HepG2 (cell line): ENCODE data around the gene MRPL38. TPM values are rescaled to one million over a fixed set of nuclear protein-coding genes. Genes with fewer than 3 reads are reported as not detected.

Source experiments
- ASH2L ChIP-seq: fragments of 300-600, 200-600 bp; sonication (generic); IDR thresholded peaks from 2 replicates; pipeline ENCODE4 v1.7.0; 2017; ENCODE audit warnings: low read depth, mild to moderate bottlenecking, moderate library complexity, mixed read lengths, low read length; ENCODE audit not compliant: insufficient read length
- BHLHE40 ChIP-seq: IDR thresholded peaks from 2 replicates; pipeline ENCODE4 v1.6.1; 2011; ENCODE audit warnings: low read length, improper control_type of control experiment
- CEBPG ChIP-seq: IDR thresholded peaks from 2 replicates; pipeline ENCODE4 v1.6.1; 2016
- DNMT1 ChIP-seq: sonication (generic); formaldehyde crosslinking; IDR thresholded peaks from 2 replicates; pipeline ENCODE4 v1.5.1; 2020; ENCODE audit warnings: mild to moderate bottlenecking, missing genetic modification reagents
- GZF1 ChIP-seq: sonication (generic); formaldehyde crosslinking; IDR thresholded peaks from 2 replicates; pipeline ENCODE4 v1.5.1; 2020; ENCODE audit warnings: mild to moderate bottlenecking, missing genetic modification reagents
- HDAC2 ChIP-seq: sonication (generic); formaldehyde crosslinking; IDR thresholded peaks from 2 replicates; pipeline ENCODE4 v1.4.0; 2020; ENCODE audit warnings: missing genetic modification reagents
- HOXD1 ChIP-seq: sonication (generic); formaldehyde crosslinking; IDR thresholded peaks from 2 replicates; pipeline ENCODE4 v1.5.0; 2020; ENCODE audit warnings: missing genetic modification reagents
- MBD4 ChIP-seq: IDR thresholded peaks from 2 replicates; pipeline ENCODE4 v1.6.1; 2012; ENCODE audit warnings: low read length, inconsistent platforms, borderline replicate concordance
- MYC ChIP-seq: sonication (generic); formaldehyde crosslinking; IDR thresholded peaks from 2 replicates; pipeline ENCODE4 v1.9.0; 2021; ENCODE audit warnings: missing genetic modification reagents, borderline replicate concordance
- NFATC3 ChIP-seq: sonication (generic); formaldehyde crosslinking; IDR thresholded peaks from 2 replicates; pipeline ENCODE4 v1.5.1; 2020; ENCODE audit warnings: mild to moderate bottlenecking, missing genetic modification reagents
- PHF5A ChIP-seq: IDR thresholded peaks from one replicate; pipeline ENCODE4 v1.6.1; 2018; ENCODE audit warnings: low read depth, missing genetic modification reagents; ENCODE audit not compliant: unreplicated experiment
- SNAI1 ChIP-seq: sonication (generic); formaldehyde crosslinking; IDR thresholded peaks from 2 replicates; pipeline ENCODE4 v1.5.0; 2020; ENCODE audit warnings: mild to moderate bottlenecking, missing genetic modification reagents, borderline replicate concordance
- TBX2 ChIP-seq: sonication (generic); formaldehyde crosslinking; IDR thresholded peaks from 2 replicates; pipeline ENCODE4 v1.5.0; 2020; ENCODE audit warnings: missing genetic modification reagents, mild to moderate bottlenecking, borderline replicate concordance
- TGIF2 ChIP-seq: IDR thresholded peaks from 2 replicates; pipeline ENCODE4 v1.6.1; 2016; ENCODE audit warnings: control low read depth, missing compliant biosample characterization
- ZNF446 ChIP-seq: sonication (generic); formaldehyde crosslinking; IDR thresholded peaks from 2 replicates; pipeline ENCODE4 v1.5.0; 2020; ENCODE audit warnings: mild to moderate bottlenecking, missing genetic modification reagents
- ZNF501 ChIP-seq: sonication (generic); formaldehyde crosslinking; IDR thresholded peaks from 2 replicates; pipeline ENCODE4 v1.5.1; 2020; ENCODE audit warnings: mild to moderate bottlenecking, moderate library complexity, missing genetic modification reagents
- ZNF614 ChIP-seq: IDR thresholded peaks from 2 replicates; pipeline ENCODE4 v1.6.1; 2018; ENCODE audit warnings: missing biosample characterization, missing genetic modification reagents, inconsistent platforms, borderline replicate concordance
- ZNF709 ChIP-seq: sonication (generic); formaldehyde crosslinking; IDR thresholded peaks from 2 replicates; pipeline ENCODE4 v1.5.0; 2020; ENCODE audit warnings: mild to moderate bottlenecking, missing genetic modification reagents
- ZNF75D ChIP-seq: sonication (generic); formaldehyde crosslinking; IDR thresholded peaks from 2 replicates; pipeline ENCODE4 v1.8.1; 2023; ENCODE audit warnings: missing genetic modification reagents, mild to moderate bottlenecking, borderline replicate concordance
- ZSCAN12 ChIP-seq: sonication (generic); formaldehyde crosslinking; IDR thresholded peaks from 2 replicates; pipeline ENCODE4 v1.9.0; 2021; ENCODE audit warnings: mild to moderate bottlenecking, missing genetic modification reagents
- polyA plus RNA-seq, 8 experiments: library from polyadenylated mRNA; depleted of rRNA in 3 of 8; stranded (reverse) in 7 of 8; unstranded in 1 of 8; fragments of >200 nt; fragmentation: Illumina TruSeq in 4 of 8; extraction: Trizol in 4 of 8; gene quantifications; 2 replicates each; pipeline versions ENCODE4 v1.2.1 to v1.2.3, GENCODE V29; 2011 to 2016; ENCODE audit warnings: low read depth in 4 of 8, missing spikeins in 1 of 8, mixed read lengths in 1 of 8; ENCODE audit not compliant: insufficient read depth in 1 of 8
- total RNA-seq, 5 experiments: library from RNA; depleted of rRNA; stranded (reverse); fragments of >200 nt; fragmentation: Illumina TruSeq; extraction: Trizol; gene quantifications; 2 replicates each; pipeline ENCODE4 v1.2.3, GENCODE V29; 2016; ENCODE audit warnings: low read depth in 1 of 5
- TF ChIP-seq, protein P1 (sequence below): sonication (generic); formaldehyde crosslinking; IDR thresholded peaks from 2 replicates; pipeline ENCODE4 v1.5.0; 2020; ENCODE audit warnings: mild to moderate bottlenecking, missing genetic modification reagents
- TF ChIP-seq, protein P2 (sequence below): sonication (generic); formaldehyde crosslinking; IDR thresholded peaks from 2 replicates; pipeline ENCODE4 v1.8.1; 2023; ENCODE audit warnings: mild to moderate bottlenecking, moderate library complexity, missing genetic modification reagents
- TF ChIP-seq, protein P3 (sequence below): sonication (generic); formaldehyde crosslinking; IDR thresholded peaks from 2 replicates; pipeline ENCODE4 v1.5.1; 2020; ENCODE audit warnings: missing genetic modification reagents, mild to moderate bottlenecking, borderline replicate concordance
- TF ChIP-seq, protein P4 (sequence below): sonication (generic); formaldehyde crosslinking; IDR thresholded peaks from 2 replicates; pipeline ENCODE4 v1.9.0; 2022; ENCODE audit warnings: missing genetic modification reagents, mild to moderate bottlenecking, borderline replicate concordance

MRPL38 gene
- total and polyA plus RNA-seq, 2 of the 13 experiments (the other 11 are each of a cell fraction or from before 2014, with no cell fraction given) = 83.7 to 125 TPM

- TF ChIP-seq HDAC2 (CRISPR knock-in tag) (peak; percentile 21), DNMT1 (CRISPR knock-in tag) (no peak), GZF1 (CRISPR knock-in tag) (0 out of 2 replicates have a peak, but pooled peaks have one; percentile 49), ZSCAN12 (no peak), TGIF2 (no peak), MBD4 (no peak), ZNF709 (CRISPR knock-in tag) (no peak), MYC (no peak), NFATC3 (CRISPR knock-in tag) (0 out of 2 replicates have a peak, but pooled peaks have one; percentile 67), ZNF446 (peak; percentile 61; the same call in 1 of the 2 replicates), SNAI1 (CRISPR knock-in tag) (no peak), CEBPG (CRISPR knock-in tag) (no peak), TBX2 (CRISPR knock-in tag) (no peak; the same call in 1 of the 2 replicates), ZNF75D (CRISPR knock-in tag) (no peak), ZNF501 (CRISPR knock-in tag) (peak; percentile 14; the same call in 1 of the 2 replicates), ZNF614 (CRISPR knock-in tag) (no peak), PHF5A (CRISPR knock-in tag) (no peak), ASH2L (no peak), HOXD1 (CRISPR knock-in tag) (peak; percentile 14; the same call in 1 of the 2 replicates), BHLHE40 (no peak)
- TF ChIP-seq, protein P1, sequence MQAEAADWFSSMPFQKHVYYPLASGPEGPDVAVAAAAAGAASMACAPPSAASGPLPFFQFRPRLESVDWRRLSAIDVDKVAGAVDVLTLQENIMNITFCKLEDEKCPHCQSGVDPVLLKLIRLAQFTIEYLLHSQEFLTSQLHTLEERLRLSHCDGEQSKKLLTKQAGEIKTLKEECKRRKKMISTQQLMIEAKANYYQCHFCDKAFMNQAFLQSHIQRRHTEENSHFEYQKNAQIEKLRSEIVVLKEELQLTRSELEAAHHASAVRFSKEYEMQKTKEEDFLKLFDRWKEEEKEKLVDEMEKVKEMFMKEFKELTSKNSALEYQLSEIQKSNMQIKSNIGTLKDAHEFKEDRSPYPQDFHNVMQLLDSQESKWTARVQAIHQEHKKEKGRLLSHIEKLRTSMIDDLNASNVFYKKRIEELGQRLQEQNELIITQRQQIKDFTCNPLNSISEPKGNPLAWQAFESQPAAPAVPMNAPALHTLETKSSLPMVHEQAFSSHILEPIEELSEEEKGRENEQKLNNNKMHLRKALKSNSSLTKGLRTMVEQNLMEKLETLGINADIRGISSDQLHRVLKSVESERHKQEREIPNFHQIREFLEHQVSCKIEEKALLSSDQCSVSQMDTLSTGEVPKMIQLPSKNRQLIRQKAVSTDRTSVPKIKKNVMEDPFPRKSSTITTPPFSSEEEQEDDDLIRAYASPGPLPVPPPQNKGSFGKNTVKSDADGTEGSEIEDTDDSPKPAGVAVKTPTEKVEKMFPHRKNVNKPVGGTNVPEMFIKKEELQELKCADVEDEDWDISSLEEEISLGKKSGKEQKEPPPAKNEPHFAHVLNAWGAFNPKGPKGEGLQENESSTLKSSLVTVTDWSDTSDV = no peak
- TF ChIP-seq, protein P2, sequence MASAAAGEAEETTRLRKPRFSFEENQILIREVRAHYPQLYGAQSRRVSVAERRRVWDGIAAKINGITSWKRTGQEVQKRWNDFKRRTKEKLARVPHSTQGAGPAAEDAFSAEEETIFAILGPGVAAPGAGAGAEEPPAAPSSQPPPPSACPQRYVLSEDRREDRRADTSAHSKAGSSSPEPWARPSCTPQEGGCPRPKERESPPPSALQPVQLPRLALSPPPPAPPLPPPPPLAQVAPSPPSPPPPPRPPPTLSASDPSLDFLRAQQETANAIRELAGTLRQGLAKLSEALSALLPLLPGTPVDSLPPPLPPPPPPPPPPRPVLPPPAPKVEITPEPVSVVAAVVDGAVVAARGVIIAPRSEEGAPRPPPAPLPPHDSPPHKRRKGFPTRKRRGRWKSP (CRISPR knock-in tag) = peak; percentile 19; the same call in 1 of the 2 replicates
- TF ChIP-seq, protein P3, sequence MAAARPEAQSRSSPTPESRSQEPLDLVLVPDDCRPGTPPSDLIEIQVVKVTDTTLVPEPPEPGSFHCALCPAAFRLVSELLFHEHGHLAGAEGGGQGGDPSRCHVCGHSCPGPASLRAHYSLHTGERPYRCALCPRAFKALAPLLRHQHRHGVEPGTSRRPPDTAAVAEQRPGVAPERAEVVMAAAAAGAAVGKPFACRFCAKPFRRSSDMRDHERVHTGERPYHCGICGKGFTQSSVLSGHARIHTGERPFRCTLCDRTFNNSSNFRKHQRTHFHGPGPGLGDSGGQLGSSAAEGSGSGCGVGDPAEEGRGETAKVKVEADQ (CRISPR knock-in tag) = no peak; the same call in 1 of the 2 replicates
- TF ChIP-seq, protein P4, sequence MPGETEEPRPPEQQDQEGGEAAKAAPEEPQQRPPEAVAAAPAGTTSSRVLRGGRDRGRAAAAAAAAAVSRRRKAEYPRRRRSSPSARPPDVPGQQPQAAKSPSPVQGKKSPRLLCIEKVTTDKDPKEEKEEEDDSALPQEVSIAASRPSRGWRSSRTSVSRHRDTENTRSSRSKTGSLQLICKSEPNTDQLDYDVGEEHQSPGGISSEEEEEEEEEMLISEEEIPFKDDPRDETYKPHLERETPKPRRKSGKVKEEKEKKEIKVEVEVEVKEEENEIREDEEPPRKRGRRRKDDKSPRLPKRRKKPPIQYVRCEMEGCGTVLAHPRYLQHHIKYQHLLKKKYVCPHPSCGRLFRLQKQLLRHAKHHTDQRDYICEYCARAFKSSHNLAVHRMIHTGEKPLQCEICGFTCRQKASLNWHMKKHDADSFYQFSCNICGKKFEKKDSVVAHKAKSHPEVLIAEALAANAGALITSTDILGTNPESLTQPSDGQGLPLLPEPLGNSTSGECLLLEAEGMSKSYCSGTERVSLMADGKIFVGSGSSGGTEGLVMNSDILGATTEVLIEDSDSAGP = no peak; the same call in 1 of the 2 replicates
Observed at GRCh38 chr17:75895370-75896155, 9.1 kb downstream of the MRPL38 start (continued).
